ENCODE results near the gene GAB1. TPM values are rescaled to one million over a fixed set of nuclear protein-coding genes. Genes with fewer than 3 reads are reported as not detected.

GAB1 gene
- total RNA-seq, 1 donor from 2014 or later = 27.2 TPM

GRCh38 chr4:143292858-143293257 is 43.8 kb upstream of the GAB1 start:
- DNase-seq (ENCODE audit: low read depth, low spot score) = no peak
- no peak overlapping the region for H3K27ac Mint-ChIP-seq (ENCODE audit: unreplicated experiment)
- no peaks in the 10 kb centered on the region for H3K27me3 Mint-ChIP-seq (ENCODE audit: low read depth)
- no peaks in the 10 kb centered on the region for H3K4me1 Mint-ChIP-seq
- H3K36me3 Mint-ChIP-seq (ENCODE audit: low read depth) = no peaks in the 10 kb centered on the region
- TF ChIP-seq, protein P1, sequence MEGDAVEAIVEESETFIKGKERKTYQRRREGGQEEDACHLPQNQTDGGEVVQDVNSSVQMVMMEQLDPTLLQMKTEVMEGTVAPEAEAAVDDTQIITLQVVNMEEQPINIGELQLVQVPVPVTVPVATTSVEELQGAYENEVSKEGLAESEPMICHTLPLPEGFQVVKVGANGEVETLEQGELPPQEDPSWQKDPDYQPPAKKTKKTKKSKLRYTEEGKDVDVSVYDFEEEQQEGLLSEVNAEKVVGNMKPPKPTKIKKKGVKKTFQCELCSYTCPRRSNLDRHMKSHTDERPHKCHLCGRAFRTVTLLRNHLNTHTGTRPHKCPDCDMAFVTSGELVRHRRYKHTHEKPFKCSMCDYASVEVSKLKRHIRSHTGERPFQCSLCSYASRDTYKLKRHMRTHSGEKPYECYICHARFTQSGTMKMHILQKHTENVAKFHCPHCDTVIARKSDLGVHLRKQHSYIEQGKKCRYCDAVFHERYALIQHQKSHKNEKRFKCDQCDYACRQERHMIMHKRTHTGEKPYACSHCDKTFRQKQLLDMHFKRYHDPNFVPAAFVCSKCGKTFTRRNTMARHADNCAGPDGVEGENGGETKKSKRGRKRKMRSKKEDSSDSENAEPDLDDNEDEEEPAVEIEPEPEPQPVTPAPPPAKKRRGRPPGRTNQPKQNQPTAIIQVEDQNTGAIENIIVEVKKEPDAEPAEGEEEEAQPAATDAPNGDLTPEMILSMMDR (conservative IDR thresholded peaks at IDR 0.05) = no peak
- no peaks in the 10 kb centered on the region for H3K9me3 Mint-ChIP-seq
- H3K4me3 Mint-ChIP-seq = no peak overlapping the region

DNA sequence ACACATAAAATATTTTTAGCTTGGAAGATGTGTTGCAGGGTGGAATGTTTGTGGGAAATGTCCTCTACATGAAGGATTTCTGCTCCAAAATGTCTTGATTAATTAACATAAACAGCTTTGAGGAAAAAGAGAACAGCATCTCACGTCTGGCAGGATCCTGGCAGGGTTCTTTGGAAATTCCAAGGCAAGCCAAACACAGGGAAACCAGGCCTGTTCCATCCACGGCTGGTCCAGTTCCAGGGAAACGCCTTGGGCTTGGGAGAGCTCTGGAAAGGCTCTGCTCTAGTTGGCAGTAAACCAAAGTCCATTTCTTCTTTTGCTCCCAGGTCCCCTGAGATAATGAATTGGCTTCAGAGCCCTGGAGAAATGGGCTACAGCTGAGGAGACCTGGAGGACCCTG is 42.4 kb upstream of the GAB1 start:
- H3K9me3 Mint-ChIP-seq = no peaks in the 10 kb centered on the region
- no peak overlapping the region for H3K27ac Mint-ChIP-seq (ENCODE audit: unreplicated experiment)
- no peaks in the 10 kb centered on the region for H3K4me1 Mint-ChIP-seq
- no peak for DNase-seq (ENCODE audit: low read depth, low spot score)
- no peaks in the 10 kb centered on the region for H3K36me3 Mint-ChIP-seq (ENCODE audit: low read depth)
- TF ChIP-seq, protein P1 (conservative IDR thresholded peaks at IDR 0.05) = no peak
- no peak overlapping the region for H3K4me3 Mint-ChIP-seq
- H3K27me3 Mint-ChIP-seq (ENCODE audit: low read depth) = no peaks in the 10 kb centered on the region

DNA sequence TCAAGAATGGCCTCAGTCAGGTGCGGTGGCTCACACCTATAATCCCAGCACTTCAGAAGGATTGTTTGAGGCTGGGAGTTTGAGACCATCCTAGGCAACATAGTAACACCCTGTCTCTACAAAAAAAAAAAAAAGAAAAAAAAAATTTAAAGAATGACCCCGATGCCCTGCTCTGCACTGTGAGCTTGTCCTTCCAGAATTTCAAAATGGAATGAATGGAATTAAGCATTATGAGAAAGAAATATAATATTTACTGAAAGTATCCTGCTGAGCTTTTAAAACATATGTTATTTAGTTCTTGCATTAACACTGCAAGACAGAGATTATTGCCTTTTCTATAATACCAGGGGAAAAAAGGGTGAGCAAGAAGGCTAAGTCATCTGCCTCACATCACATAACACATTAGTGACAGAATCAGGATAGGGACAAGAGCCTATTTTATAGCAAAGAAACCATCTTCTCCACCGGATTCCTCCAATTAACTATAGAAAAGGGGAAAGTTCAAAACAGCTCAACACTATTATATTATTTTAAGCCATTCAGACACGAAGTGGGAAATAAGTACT is 41.9 kb upstream of the GAB1 start:
- no peaks in the 10 kb centered on the region for H3K9me3 Mint-ChIP-seq
- TF ChIP-seq, protein P1 (conservative IDR thresholded peaks at IDR 0.05) = no peak
- H3K27ac Mint-ChIP-seq (ENCODE audit: unreplicated experiment) = no peak overlapping the region
- H3K27me3 Mint-ChIP-seq (ENCODE audit: low read depth) = no peaks in the 10 kb centered on the region
- H3K36me3 Mint-ChIP-seq (ENCODE audit: low read depth) = no peaks in the 10 kb centered on the region
- H3K4me1 Mint-ChIP-seq = no peaks in the 10 kb centered on the region
- H3K4me3 Mint-ChIP-seq = no peak overlapping the region
- no peak for DNase-seq (ENCODE audit: low read depth, low spot score)

DNA sequence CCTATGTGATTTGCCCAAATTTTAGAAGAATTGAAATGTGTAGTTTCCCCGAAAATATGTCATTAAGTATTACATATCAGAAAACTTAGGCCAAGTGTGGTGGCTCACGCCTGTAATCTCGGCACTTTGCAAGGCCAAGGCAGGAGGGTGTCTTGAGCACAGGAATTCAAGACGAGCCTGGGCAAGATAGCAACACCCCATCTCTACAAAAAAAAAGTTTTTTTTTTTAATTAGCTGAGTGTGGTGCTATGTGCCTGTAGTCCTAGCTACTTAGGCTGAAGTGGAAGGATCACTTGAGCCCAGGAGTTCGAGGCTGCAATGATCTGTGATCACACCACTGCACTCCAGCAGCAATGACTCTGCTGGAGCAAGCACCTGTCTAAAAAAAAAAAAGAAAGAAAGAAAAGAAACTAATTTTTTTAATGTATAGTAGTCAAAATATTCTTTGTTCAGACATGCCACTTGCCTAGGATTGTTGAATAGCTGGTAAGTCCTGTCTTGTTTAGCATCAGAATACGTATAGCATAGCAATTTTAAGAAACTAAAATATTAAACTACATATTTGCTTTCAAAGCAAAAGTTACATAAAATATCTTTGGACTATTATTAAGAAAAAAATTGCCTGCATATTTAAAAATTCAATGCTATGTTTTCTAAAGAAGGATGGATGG is 40.1 kb upstream of the GAB1 start:
- Mint-ChIP-seq H3K9me3 (no peaks in the 10 kb centered on the region), H3K27me3 (ENCODE audit: low read depth) (no peaks in the 10 kb centered on the region), H3K4me3 (no peak overlapping the region), H3K36me3 (ENCODE audit: low read depth) (no peaks in the 10 kb centered on the region), H3K4me1 (no peaks in the 10 kb centered on the region), H3K27ac (ENCODE audit: unreplicated experiment) (no peak overlapping the region)
- TF ChIP-seq, protein P1 (conservative IDR thresholded peaks at IDR 0.05) = no peak
- DNase-seq (ENCODE audit: low read depth, low spot score) = no peak

- no peaks in the 10 kb centered on the region for H3K9me3 Mint-ChIP-seq
- no peaks in the 10 kb centered on the region for H3K36me3 Mint-ChIP-seq (ENCODE audit: low read depth)
- H3K27ac Mint-ChIP-seq (ENCODE audit: unreplicated experiment) = no peak overlapping the region
- H3K27me3 Mint-ChIP-seq (ENCODE audit: low read depth) = no peaks in the 10 kb centered on the region
- TF ChIP-seq, protein P1 (conservative IDR thresholded peaks at IDR 0.05) = no peak
- no peaks in the 10 kb centered on the region for H3K4me1 Mint-ChIP-seq
- DNase-seq (ENCODE audit: low read depth, low spot score) = no peak
- no peak overlapping the region for H3K4me3 Mint-ChIP-seq
Measured at GRCh38 chr4:143300860-143301259, 35.8 kb upstream of the GAB1 start.

Data from neural crest cell (in vitro differentiated cells).